Measurements from ENCODE around the gene RNF213.

Gene RNF213

GRCh38 chr17:80445007-80445725 is 184.5 kb downstream of the RNF213 start:
- POLR2A ChIA-PET = no interaction called here
- no peak for DNase-seq (ENCODE audit: extremely low spot score)
- CTCF ChIA-PET = no interaction called here
- TF ChIP-seq, protein P1, sequence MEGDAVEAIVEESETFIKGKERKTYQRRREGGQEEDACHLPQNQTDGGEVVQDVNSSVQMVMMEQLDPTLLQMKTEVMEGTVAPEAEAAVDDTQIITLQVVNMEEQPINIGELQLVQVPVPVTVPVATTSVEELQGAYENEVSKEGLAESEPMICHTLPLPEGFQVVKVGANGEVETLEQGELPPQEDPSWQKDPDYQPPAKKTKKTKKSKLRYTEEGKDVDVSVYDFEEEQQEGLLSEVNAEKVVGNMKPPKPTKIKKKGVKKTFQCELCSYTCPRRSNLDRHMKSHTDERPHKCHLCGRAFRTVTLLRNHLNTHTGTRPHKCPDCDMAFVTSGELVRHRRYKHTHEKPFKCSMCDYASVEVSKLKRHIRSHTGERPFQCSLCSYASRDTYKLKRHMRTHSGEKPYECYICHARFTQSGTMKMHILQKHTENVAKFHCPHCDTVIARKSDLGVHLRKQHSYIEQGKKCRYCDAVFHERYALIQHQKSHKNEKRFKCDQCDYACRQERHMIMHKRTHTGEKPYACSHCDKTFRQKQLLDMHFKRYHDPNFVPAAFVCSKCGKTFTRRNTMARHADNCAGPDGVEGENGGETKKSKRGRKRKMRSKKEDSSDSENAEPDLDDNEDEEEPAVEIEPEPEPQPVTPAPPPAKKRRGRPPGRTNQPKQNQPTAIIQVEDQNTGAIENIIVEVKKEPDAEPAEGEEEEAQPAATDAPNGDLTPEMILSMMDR (IDR thresholded peaks at IDR 0.05; ENCODE audit: control extremely low read depth, extremely low read depth, low read depth, missing control alignments) = no peak

GRCh38 chr17:80445726-80446110 is 185.1 kb downstream of the RNF213 start:
- ChIA-PET CTCF (no interaction called here), POLR2A (no interaction called here)
- DNase-seq (ENCODE audit: extremely low spot score) = no peak
- TF ChIP-seq, protein P1 (IDR thresholded peaks at IDR 0.05; ENCODE audit: control extremely low read depth, extremely low read depth, low read depth, missing control alignments) = no peak

DNA sequence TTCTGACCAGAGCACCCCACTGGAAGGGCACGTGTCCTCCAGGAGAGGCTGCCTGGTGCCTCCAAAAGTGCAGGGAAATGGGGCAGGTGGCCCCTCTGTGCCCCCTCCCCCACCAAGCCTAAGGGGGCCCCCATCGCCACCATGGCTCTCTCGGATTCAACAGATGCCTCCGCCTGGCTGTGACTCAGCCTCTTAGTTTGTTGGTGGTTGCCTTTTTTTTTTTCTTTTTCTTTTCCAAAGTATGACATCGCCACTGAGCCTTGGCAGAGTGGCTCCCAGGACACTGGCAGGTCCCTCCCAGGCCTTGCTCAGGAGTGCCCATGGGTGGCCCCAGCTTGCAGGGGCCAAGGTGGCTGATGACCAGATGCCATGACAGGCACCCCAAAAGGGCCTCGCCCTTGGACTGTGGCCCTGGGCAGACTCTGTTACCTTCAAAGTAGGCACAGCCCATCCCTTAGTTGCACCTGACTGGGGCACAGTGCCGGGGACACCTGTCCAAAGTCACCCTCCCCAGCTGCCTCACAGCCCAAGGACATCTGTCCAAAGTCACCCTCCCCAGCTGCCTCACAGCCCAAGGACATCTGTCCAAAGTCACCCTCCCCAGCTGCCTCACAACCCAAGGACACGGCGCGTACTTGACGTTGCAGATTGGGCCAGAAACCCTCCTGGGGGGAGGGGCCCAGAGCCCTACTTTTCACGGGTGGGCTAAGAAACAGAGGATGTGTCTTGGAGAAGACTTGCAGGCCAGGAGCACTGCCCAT is 186.2 kb downstream of the RNF213 start:
- CTCF ChIA-PET = no interaction called here
- no peak for DNase-seq (ENCODE audit: extremely low spot score)
- TF ChIP-seq, protein P1 (IDR thresholded peaks at IDR 0.05; ENCODE audit: control extremely low read depth, extremely low read depth, low read depth, missing control alignments) = no peak
- POLR2A ChIA-PET = no interaction called here

GRCh38 chr17:80447790-80448189 is 187.1 kb downstream of the RNF213 start:
- ChIA-PET POLR2A (no interaction called here), CTCF (no interaction called here)
- no peak for DNase-seq (ENCODE audit: extremely low spot score)
- TF ChIP-seq, protein P1 (IDR thresholded peaks at IDR 0.05; ENCODE audit: control extremely low read depth, extremely low read depth, low read depth, missing control alignments) = no peak

Measured in GM10248 (cell line).